Ovary (tissue), 3 donors: Measurements from ENCODE around the gene MRPL12.

Source experiments
- POLR2A ChIP-seq: fragments of 450-650 bp; IDR thresholded peaks from one replicate; pipeline ENCODE4 v1.6.1; 2017; ENCODE audit warnings: antibody characterized with exemption, mild to moderate bottlenecking, moderate library complexity
- TF ChIP-seq, protein P1 (sequence below), 3 donors: fragments of 450-650 bp in 2 of 3; fragments of 200-600 bp in 1 of 3; IDR thresholded peaks; one replicate each; pipeline versions ENCODE4 v1.5.1 to v1.8.0; 2016 to 2022; ENCODE audit warnings: antibody characterized with exemption in 3 of 3, mild to moderate bottlenecking in 1 of 3
- donor health status: DM: no; HTN: no; CAD: no.

- TF ChIP-seq POLR2A, result no peak
- TF ChIP-seq, protein P1, sequence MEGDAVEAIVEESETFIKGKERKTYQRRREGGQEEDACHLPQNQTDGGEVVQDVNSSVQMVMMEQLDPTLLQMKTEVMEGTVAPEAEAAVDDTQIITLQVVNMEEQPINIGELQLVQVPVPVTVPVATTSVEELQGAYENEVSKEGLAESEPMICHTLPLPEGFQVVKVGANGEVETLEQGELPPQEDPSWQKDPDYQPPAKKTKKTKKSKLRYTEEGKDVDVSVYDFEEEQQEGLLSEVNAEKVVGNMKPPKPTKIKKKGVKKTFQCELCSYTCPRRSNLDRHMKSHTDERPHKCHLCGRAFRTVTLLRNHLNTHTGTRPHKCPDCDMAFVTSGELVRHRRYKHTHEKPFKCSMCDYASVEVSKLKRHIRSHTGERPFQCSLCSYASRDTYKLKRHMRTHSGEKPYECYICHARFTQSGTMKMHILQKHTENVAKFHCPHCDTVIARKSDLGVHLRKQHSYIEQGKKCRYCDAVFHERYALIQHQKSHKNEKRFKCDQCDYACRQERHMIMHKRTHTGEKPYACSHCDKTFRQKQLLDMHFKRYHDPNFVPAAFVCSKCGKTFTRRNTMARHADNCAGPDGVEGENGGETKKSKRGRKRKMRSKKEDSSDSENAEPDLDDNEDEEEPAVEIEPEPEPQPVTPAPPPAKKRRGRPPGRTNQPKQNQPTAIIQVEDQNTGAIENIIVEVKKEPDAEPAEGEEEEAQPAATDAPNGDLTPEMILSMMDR (IDR thresholded peaks at IDR 0.05), result no peak
Observed at GRCh38 chr17:81673561-81674258, 29.5 kb upstream of the MRPL12 start.
